Effector memory CD4-positive, alpha-beta T cell (primary cell): ENCODE data around the gene ARMC3.

Source experiments
- DNase-seq, 3 donors: peaks; one replicate each; pipeline ENCODE4 v3.0.0-alpha.2; 2020
- H3K27ac ChIP-seq: 2 replicates; pipeline ENCODE4 v1.7.0; 2013; ENCODE audit warnings: mild to moderate bottlenecking, low read length, moderate library complexity; ENCODE audit not compliant: insufficient read depth, poor library complexity, severe bottlenecking
- H3K27me3 ChIP-seq: replicated peaks from 2 replicates; pipeline ENCODE4 v1.7.0; 2013; ENCODE audit warnings: mild to moderate bottlenecking, low read length; ENCODE audit not compliant: insufficient read depth, control insufficient read depth, poor library complexity, severe bottlenecking
- H3K36me3 ChIP-seq: 2 replicates; pipeline ENCODE4 v1.7.0; 2013; ENCODE audit warnings: mild to moderate bottlenecking, low read length, moderate library complexity; ENCODE audit not compliant: control insufficient read depth, insufficient read depth
- H3K4me1 ChIP-seq: 2 replicates; pipeline ENCODE4 v1.7.0; 2013; ENCODE audit warnings: low read length, mild to moderate bottlenecking; ENCODE audit not compliant: control insufficient read depth, insufficient read depth, poor library complexity, severe bottlenecking
- H3K4me3 ChIP-seq: 2 replicates; pipeline ENCODE4 v1.7.0; 2013; ENCODE audit warnings: low read length, low read depth, mild to moderate bottlenecking; ENCODE audit not compliant: insufficient read depth, poor library complexity, severe bottlenecking
- H3K9me3 ChIP-seq: 2 replicates; pipeline ENCODE4 v1.7.0; 2013; ENCODE audit warnings: mild to moderate bottlenecking, low read length, moderate library complexity; ENCODE audit not compliant: control insufficient read depth

ARMC3 gene

DNA sequence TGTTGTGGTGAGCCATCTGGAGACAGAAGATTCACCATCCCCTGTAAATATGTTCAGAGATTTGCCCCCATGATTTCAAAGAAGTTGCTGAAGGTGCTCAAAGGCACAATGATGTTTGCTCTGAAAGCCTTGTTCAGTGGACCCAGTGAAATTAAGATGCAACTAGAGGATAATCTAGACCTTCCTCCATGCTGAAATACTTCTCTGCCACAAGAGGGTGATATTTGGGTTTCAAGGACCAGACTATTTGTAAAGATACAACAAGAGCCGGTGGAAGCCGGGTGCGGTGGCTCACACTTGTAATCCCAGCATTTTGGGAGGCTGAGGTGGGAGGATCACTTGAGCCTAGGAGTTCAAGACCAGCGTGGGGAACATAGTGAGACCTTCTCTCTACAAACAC, 154.0 kb downstream of the ARMC3 start:
- no peaks in the 10 kb centered on the region for H3K9me3 ChIP-seq
- DNase-seq = no peak
- peaks cover 6% of the 10 kb centered on the region for H3K27me3 ChIP-seq
- no peaks in the 10 kb centered on the region for H3K36me3 ChIP-seq
- no peak overlapping the region for H3K27ac ChIP-seq
- H3K4me1 ChIP-seq = no peaks in the 10 kb centered on the region
- no peak overlapping the region for H3K4me3 ChIP-seq
